Neural progenitor cell (in vitro differentiated cells): ENCODE results near the gene CT45A10.
"Not testable (repeated sequence)": the region's sequence is repeated elsewhere in the genome, so short reads cannot be mapped to it uniquely, and the experiment has no call there.

Source experiments
- EZH2 ChIP-seq: fragments of 200-600 bp; sonication (generic); IDR thresholded peaks from 2 replicates; pipeline ENCODE4 v1.6.1; 2017; ENCODE audit warnings: antibody characterized with exemption, mild to moderate bottlenecking, moderate library complexity
- EZH2phosphoT487 ChIP-seq: fragments of 200-600 bp; sonication (generic); IDR thresholded peaks from 2 replicates; pipeline ENCODE4 v1.6.1; 2017; ENCODE audit warnings: antibody characterized with exemption
- TF ChIP-seq, protein P1 (sequence below): fragments of 200-600 bp; sonication (generic); IDR thresholded peaks from 2 replicates; pipeline ENCODE4 v1.5.1; 2017; ENCODE audit warnings: antibody characterized with exemption, mild to moderate bottlenecking

DNA sequence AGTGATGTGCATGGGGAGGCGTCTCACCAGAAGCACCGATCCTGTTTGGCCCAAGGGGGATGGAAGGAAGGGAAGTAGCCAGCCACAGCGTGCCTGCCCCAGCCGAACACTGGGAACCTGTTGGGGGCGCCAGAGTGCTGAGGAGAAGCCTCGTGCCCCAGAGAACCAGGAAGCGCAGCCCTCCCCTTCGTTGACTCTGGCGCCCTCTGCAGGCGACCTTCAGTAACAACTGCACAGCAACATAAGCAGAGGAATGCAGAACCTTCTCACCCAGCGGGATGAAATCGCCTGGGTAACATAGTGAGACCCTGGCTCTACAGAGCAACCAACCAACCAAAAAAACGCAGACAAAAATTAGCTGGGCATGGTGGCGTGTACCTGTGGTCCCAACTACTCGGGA lies 4.3 kb downstream of the CT45A10 start:
- TF ChIP-seq, protein P1, sequence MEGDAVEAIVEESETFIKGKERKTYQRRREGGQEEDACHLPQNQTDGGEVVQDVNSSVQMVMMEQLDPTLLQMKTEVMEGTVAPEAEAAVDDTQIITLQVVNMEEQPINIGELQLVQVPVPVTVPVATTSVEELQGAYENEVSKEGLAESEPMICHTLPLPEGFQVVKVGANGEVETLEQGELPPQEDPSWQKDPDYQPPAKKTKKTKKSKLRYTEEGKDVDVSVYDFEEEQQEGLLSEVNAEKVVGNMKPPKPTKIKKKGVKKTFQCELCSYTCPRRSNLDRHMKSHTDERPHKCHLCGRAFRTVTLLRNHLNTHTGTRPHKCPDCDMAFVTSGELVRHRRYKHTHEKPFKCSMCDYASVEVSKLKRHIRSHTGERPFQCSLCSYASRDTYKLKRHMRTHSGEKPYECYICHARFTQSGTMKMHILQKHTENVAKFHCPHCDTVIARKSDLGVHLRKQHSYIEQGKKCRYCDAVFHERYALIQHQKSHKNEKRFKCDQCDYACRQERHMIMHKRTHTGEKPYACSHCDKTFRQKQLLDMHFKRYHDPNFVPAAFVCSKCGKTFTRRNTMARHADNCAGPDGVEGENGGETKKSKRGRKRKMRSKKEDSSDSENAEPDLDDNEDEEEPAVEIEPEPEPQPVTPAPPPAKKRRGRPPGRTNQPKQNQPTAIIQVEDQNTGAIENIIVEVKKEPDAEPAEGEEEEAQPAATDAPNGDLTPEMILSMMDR, result peak; percentile 22
- not testable (repeated sequence) for TF ChIP-seq EZH2, EZH2phosphoT487
